AG20443 (cell line): ENCODE measurements around the gene PTPRG.
A peak's percentile ranks its signal among the peaks of the same experiment; 100 is the strongest.

Source experiments
- DNase-seq: peaks from one replicate; pipeline ENCODE4 v3.0.0; 2012; ENCODE audit warnings: low spot score, mixed read lengths

The PTPRG gene

DNA sequence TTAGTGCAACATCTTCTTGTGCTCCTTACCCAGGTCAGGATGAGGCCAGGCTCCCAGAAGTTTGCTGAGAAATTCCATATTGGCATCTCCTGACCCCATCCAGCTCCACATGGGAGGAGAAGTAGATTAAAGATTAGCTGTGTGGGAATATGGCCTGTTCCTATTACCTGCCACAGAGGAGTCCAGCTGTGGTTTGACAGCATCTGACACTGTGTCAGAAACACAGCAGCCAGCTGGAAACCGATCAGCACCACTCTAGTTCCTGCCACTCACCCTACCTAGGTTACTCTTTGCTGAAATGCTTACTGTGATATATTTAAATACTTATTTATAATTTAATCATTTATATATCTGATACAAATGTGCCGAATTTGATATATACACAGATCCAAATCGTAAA, 551.7 kb downstream of the PTPRG start:
- DNase-seq, result no peak

DNA sequence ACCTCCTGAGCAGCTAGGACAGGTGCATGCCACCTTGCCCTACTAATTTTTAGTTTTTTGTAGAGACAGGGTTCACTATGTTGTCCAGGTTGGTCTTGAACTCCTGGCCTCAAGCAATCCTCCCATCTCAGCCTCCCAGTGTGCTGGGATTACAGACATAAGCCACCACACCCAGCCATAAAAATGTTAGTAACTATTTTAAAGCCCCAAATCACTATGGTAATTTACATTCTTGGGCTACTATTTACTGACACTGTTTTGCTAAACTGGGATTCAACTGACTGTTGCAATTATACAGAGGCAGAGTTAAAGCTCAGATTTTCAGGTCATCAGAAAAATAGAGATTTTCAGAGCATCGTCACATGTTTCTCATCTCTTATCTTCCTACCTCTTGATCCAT, 553.4 kb downstream of the PTPRG start:
- DNase-seq, result no peak

GRCh38 chr3:62117903-62118548, 556.7 kb downstream of the PTPRG start:
- no peak for DNase-seq

- no peak for DNase-seq
Observed at GRCh38 chr3:62119139-62119538, 557.8 kb downstream of the PTPRG start.

GRCh38 chr3:62122819-62123218, 561.4 kb downstream of the PTPRG start:
- DNase-seq, result no peak

DNA sequence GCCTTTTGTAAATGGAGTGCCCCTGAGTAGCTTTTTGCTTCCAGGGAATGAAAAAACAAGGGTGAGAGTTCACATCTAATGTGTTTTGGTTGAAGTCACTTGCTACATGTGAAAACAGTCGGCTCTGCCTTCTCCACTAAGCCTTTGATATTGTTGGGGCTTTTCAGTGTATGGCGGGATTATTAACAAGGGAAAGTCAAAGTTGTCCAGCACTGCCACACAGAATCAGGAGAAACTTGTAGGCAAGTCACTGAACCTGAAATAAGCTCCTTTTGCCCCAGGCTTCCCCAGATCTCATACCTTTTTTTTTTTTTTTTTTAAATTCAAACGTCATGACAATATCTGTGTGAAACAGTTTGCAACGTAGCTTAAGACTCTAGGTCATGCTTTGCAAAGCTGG, 564.0 kb downstream of the PTPRG start:
- no peak for DNase-seq

DNA sequence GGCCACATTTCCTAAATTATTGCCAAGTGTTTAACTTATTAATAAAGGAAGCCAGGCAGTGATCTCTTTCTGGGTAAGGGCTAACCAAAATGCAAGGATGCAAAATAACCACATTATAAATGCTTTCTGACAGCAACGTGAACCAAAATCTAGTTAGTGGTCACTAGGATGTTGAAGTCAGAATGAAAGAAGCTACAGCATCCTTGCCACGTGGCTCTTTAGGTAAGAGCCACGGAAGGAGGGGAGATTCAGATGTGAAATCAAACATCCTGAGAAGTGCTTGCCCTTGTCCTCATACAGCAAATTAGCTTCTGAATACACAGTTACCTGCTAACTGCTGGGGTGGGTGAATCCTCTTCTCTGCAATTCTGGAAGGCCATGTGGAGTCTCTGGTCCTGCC, 565.7 kb downstream of the PTPRG start:
- no peak for DNase-seq

DNA sequence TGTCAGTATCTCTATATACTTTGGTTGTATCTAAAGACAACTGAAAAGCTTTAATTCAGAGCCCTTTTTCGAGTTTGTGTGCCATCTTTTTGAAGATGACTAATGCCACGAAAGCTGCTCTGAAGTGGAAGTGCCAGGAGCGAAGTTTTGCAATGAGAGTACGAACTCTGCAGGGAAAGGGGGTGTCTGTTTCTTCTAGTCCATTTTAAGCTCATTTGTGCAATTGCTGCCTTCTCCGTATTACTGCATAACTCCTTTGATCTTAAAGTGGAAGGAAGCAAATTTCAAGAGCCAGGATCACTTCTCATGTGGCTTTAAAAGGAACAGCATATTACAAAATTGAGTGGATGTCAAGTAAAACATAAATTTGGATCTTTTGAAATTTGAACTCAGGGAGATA, 566.7 kb downstream of the PTPRG start:
- DNase-seq, result peak; percentile 62

DNA sequence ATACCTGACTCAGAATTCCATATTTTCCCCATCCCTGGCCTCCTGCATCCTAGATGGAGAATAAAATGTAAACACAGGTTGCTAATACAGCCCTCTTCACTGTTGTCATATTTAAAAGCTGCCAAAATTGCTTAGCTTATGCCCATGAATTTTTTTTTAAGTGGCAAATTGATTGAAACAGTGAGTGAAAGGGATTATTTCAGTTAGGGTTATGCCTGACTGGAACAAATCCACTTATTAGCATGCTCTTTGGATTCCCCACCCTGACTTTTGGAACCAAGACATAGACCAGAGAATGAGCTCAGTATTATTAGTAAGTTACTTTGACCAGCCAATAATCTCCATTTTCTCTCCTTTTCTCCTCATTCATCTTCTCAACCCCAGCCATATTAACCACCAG, 567.3 kb downstream of the PTPRG start:
- DNase-seq, result no peak

DNA sequence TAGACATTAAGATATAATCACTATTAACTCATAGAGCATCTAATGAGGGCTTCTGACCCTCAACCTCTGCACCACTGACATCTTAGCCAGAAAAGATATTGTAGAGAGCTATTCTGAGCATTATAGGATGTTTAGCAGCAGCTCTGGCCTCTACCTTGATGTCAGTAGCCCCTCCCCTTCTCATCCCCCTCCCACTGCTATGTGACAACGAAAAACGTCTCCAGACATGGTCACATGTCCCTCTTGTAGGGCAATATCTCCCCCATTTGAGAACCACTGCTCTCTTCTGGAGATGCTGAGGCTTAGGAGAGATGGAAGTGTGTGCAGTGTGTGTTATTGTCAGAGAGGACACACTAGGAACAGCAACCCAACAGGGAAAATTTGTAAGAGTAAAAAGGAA, 569.7 kb downstream of the PTPRG start:
- DNase-seq, result no peak

- peak; percentile 29 for DNase-seq
Observed at GRCh38 chr3:62131620-62132019, 570.2 kb downstream of the PTPRG start.

- no peak for DNase-seq
Observed at GRCh38 chr3:62132027-62132602, 570.7 kb downstream of the PTPRG start.

DNA sequence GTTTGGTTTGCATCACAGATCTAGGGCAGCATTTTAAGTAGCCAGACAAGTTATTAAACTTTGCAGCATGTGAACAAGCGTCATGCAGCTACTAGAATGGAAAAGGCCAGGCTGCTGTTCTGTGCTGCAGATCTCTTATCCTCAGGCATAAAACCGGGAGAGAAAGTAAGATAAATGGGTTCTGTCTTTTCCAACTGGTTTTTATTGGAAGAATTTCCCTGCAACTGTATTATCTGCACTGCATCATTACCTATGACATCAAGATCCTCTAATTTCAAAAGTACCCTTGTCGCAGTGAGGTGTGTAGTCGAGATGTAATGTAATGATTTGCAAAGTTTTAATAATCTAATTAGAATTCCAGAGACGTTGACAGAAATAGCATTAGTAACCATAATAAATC, 571.6 kb downstream of the PTPRG start:
- DNase-seq, result no peak

DNA sequence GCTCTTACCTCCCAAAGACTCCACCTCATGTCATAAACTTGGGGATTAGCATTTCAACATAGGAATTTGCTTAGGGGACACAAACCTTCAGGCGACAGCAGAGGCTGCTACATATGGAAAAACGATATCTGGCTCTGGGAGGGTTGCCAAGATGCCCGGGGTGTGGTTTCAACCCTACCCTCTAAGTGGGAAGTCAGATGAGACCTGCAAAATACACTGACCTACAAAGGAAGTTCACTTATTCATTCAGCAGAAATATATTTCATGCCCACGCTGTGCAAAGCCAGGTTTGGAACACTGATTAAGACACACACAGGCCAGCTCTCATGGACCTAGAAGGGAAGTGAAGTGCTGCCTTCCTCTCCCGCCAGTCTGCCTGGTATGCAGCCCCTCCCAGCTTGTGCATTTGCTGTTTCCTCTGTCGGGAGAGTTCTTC, 572.7 kb downstream of the PTPRG start:
- DNase-seq, result peak; percentile 37

- DNase-seq, result no peak
Observed at GRCh38 chr3:62135741-62136140, 574.4 kb downstream of the PTPRG start.

GRCh38 chr3:62139957-62140356, 578.6 kb downstream of the PTPRG start:
- DNase-seq, result peak; percentile 16

DNA sequence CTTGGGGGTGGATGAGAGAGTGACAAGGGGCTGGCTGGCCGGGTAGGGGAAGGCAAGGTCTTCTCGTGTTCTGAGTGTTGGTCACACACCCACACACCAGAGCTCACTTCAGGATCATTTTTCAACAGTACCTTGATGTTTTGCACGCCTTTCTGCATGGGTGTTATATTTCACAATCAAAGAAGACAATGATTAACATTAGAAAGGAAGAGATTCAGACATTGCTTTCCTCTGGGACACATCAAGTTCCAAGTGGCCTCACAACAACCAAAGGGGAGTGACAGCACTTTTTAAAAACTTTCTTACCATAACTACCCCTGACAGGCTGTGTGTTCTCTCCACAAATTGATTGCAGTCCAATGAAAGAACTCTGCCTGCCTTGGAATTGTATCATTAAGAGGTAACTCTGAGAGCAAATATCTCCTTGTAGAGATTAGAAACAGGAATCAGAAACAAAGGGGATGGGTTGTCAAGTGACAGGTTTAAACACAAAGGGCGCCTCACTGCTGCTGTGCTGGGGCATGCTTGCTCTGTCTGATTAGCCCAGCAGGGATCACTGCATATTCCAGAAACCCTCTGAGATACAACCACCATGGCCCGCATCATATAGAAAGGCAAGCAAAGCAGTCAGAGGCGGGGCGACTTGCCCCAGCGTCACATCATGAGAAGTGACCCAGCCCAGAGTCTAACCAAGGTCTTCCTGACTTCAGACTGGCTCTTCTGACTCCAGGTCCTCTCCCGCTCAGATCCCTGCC, 581.1 kb downstream of the PTPRG start:
- DNase-seq, result no peak

- DNase-seq, result no peak
Observed at GRCh38 chr3:62143843-62144450, 582.6 kb downstream of the PTPRG start.

- no peak for DNase-seq
Observed at GRCh38 chr3:62144482-62144881, 583.1 kb downstream of the PTPRG start.

DNA sequence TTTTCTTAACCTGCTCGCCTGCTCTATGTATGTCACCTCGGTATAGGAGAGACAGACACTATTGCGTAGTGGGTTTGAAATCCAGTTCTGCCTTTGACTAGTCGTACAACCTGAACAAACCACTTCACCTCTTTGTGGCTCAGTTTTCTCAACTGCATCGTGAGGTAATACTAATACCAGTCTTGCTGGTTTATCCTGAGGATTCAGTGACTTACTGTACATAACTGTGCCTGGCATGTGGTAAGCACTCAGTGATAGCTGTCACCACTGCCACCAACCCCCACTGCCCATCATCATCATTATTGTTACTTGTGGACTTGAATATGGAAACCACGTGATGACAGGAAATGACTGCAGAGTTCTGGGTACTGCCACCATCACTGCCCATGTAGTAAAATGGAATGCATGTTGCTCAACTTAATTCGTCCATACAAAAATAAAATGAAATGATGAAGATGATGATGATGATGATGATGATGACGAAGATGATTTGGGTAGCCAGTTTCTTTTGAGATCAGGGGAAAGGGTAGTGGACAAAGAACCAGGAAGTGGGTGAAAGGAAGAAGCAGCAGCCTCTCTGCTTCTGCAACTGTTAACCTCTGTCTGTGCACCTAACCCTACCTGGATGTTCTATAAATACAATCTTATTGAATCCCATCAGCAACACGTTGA, 583.9 kb downstream of the PTPRG start:
- no peak for DNase-seq

DNA sequence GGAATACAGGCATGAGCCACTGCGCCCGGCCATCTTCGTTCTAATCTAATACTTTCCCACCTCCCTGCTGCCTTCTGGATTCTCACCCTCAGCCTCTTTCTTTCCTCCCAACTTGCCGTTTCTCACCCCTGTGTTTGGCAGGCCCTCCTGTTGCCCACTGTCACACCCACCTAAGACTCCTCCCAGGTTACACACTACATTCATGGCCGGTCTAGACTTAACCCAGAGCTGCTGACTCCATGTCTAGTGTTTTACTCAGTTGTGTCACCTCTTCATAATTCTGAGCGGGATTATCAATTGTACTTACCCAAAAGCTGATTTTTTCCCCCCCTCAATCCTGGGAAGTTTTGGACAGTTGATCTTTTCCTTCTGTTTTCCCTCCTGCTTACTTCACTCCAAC, 588.2 kb downstream of the PTPRG start:
- no peak for DNase-seq

DNA sequence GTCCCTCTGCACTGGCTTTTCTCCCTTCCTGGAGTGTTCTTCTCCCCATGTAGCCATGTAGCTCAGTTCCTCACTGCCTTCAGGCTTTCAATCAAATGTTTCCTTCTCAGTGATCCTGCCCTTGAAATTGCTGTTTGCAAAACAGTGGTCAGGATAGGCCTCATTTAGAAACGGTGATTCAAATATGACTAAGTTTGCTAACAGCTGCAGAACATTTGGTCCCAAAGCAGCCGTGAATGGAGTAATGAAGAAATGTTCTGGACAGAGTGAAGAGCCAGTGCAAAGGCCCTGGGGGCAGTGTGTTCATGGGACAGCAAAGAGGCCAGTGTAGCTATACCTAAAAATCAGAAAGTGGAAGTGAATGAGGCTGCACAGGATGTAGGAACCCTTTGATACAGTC, 588.6 kb downstream of the PTPRG start:
- peak; percentile 65 for DNase-seq

- DNase-seq, result no peak
Observed at GRCh38 chr3:62151591-62151990, 590.2 kb downstream of the PTPRG start.
